A549 treated with ZK216348 at 1 μM for 4 hours (cell line): ENCODE data around the gene NPFF. TPM values are rescaled to one million over a fixed set of nuclear protein-coding genes. Genes with fewer than 3 reads are reported as not detected.

Source experiments
- total RNA-seq: library from RNA; stranded (reverse); fragments of 200-300 nt; extraction: Qiagen RNA extraction; gene quantifications from 5 replicates; pipeline ENCODE4 v1.2.3, GENCODE V29; 2022; ENCODE audit warnings: low read depth

The NPFF gene, protein sequence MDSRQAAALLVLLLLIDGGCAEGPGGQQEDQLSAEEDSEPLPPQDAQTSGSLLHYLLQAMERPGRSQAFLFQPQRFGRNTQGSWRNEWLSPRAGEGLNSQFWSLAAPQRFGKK
- total RNA-seq = not detected in 5 replicates

DNA sequence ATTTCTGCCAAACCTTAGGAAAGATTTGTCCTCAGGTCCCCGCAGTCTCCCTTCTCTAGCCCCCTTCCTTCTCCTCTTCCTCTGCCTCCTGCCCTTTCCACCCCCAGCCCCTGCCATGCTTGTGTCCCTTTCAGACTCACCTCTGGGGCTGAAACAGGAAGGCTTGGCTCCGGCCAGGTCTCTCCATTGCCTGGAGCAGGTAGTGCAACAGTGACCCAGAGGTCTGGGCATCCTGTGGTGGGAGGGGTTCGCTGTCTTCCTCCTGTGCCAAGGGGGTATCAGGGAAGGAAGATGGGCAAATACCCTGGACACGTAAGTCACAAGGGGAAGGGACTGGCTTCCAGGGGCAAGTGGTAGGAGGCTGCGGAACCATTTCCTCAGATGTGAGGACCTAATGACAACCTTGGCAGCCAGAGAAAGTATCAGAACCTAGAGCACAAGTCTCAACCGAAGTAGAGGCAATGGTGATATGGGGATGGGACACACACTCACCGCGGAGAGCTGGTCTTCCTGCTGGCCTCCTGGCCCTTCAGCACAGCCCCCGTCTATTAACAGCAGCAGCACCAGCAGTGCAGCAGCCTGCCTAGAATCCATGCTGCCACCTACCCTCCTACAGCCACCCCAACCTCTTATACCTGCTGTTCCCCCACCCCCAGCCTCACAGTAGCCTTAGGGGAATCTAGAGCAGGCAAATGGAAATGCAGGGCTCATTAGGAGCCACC is at the start of gene NPFF:
Gene NPFF (minus strand): TSS at position 604 of the 722 bp plus-strand sequence. CDS start 10 bp downstream, at position 594.

DNA sequence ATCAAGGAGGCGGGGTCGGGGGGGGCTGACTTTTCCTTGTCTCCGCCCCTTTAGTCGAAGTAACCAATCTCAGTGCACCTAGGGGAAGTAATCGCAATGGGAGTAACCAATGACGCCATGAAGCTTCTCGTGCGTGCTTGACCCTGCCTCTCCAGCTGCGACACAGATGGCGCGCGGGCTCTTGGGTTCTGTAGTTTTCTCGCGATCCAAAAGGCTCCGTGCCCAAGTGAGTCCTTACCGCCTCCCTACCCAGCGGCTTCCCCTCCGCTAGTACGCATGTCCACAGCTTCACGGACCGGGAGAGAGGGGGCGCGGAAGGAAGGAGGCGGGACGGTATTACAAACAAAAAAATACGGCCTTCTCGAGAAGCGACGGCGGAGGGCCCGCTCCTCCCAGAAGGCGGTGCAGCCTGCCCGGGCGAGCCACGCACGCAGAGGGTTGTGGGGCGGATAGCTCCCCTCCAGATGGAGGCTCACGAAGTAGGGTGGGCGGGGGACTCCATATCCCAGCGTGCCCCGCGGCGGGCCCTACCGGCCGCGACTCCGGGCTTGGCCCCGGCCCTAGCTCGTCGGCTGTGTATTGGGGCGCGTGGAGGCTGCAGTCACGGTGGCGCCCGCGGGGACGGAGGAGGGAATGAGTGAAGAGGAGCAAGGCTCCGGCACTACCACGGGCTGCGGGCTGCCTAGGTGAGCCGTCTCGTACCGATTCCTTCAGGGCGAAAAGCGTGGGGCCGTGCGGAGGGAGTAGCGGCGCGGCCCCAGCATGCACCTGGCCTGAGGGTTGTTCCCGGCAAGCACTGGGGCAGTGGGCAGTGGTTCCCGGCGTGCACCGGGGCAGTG is 6.3 kb downstream of the NPFF start, which contains the start of gene TARBP2:
Gene TARBP2 (plus strand): TSS at position 508 of the 839 bp plus-strand sequence. CDS start 126 bp downstream, at position 634.

DNA sequence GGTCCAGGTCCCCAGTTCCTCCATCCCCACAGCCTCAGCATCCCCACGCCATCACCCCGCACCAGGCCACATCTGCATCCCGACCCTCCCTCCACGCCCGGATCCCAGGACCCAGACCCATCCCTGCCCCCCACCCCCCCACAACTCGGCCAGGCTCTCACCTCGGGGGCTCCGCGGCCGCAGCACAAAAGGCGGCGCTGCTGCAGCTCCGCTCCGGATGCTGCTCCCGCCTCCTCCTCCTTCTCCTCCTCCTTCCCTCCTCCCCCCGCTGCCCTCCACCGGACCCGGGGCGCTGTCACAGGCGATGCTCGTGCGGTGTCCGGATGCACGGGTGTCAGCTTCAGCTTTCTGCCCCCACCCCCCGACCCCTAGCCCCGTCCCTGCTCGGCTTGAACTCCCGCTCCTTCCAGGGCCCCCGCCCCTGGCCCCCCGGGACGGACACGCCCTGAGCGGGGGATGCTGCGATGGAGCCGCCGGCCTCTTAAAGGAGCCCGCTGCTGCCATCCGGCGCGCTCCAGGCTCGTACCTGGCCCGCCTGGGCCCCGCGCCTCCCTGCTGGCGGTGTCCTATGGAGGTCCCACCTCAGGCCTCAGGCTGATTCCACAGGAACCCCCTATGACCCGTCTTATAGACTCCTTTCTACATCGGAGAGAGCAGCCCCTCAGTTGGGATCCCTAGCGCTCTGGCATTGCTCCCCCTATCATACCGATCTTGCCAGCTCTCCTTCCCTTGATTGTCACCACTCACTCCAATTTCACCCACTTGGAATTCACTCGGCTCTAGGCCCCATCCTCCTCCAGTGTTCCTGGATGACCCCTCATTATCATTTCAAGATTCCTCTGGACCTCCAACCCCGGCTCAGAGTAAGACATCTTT is 7.8 kb downstream of the NPFF start, which contains the start of gene MAP3K12:
Gene MAP3K12 (minus strand): TSS at position 193 of the 876 bp plus-strand sequence. CDS start 12,067 bp downstream, outside the sequence.

Other genes with a start within 250 kb of the NPFF start
- gene ESPL1, start 239.2 kb downstream of the NPFF start, total RNA-seq = 10.5 to 24.6 TPM (median 22.1 TPM) in 5 replicates
- gene PFDN5, start 211.9 kb downstream of the NPFF start, total RNA-seq = 459 to 605 TPM (median 496 TPM) in 5 replicates
- 66.3 to 92.7 TPM (median 86.6 TPM) in 5 replicates for gene MYG1, start 207.8 kb downstream of the NPFF start, total RNA-seq
- 66.2 to 81.3 TPM (median 77.4 TPM) in 5 replicates for gene AAAS, start 185.9 kb downstream of the NPFF start, total RNA-seq
- gene SP7, start 171.1 kb downstream of the NPFF start, total RNA-seq = not detected in 5 replicates
- gene SP1, start 127.3 kb downstream of the NPFF start, total RNA-seq = 16.9 to 28.2 TPM (median 22.8 TPM) in 5 replicates
- 0.88 to 2.1 TPM (median 1.3 TPM) in 5 replicates for gene AMHR2, start 83.6 kb downstream of the NPFF start, total RNA-seq
- gene PRR13, start 65.8 kb downstream of the NPFF start, total RNA-seq = 282 to 366 TPM (median 357 TPM) in 5 replicates
- gene PCBP2, start 55.4 kb downstream of the NPFF start, total RNA-seq = 612 to 699 TPM (median 657 TPM) in 5 replicates
- 6.7 to 19.4 TPM (median 16.0 TPM) in 5 replicates for gene MAP3K12, start 8.0 kb downstream of the NPFF start, total RNA-seq
- 35.6 to 63.5 TPM (median 55.9 TPM) in 5 replicates for gene TARBP2, start 6.2 kb downstream of the NPFF start, total RNA-seq
- 17.8 to 26.2 TPM (median 19.5 TPM) in 5 replicates for gene ATF7, start 118.9 kb upstream of the NPFF start, total RNA-seq
- gene ATP5MC2, start 168.6 kb upstream of the NPFF start, total RNA-seq = 468 to 762 TPM (median 683 TPM) in 5 replicates
- gene CALCOCO1, start 220.0 kb upstream of the NPFF start, total RNA-seq = 17.7 to 23.5 TPM (median 21.0 TPM) in 5 replicates
- not detected in 5 replicates for gene CISTR, start 244.5 kb upstream of the NPFF start, total RNA-seq